ENCODE data around the gene NHERF2. TPM values are rescaled to one million over a fixed set of nuclear protein-coding genes. Genes with fewer than 3 reads are reported as not detected.

The NHERF2 gene
- total RNA-seq, 2 experiments from 2014 or later: 2.8 to 3.0 TPM

DNA sequence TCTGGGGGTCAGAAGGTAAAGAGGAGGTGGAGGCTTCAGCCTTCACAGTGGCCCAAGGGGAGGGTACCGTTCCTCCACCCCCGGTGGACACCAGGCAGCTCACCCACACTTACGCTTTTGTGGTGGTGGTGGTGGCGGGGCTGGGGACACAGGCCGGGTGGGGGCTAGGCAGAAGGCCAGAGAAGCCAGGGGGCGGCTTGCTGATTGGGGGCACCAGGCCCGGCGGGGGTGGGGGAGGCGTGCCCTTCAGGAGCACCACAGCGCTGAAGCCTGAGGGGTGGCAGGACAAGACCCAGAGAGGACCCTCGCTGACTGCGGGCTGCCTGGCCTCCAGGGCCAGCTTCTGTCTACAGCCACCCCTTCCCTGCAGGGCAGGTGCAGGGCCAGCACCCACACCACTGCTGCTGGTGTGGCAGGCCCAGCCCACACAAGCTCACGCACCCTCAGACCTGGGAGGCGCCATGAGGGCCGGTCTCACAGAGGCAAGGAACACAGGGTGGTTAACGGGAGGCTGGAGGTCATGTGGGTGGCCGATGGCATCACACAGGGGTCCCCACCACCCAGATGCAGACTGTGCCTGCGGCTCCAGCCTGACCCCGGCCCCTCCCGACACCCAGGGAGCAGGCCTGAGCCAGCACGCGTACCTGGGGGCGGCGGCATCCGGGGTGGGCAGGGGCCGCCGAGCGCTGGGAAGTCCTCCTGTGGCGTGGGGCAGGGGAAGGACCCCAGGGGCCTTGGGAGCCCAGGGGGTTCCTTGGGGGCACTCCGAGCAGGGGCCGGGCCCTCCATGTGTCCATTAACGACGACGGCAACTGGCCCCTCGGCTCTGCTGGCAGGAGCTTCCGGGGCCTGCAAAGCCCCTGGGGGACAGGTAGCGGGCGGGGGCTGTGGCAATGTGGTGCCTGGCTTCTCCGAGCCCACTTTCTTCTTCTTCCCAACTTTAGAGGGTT is 27.6 kb upstream of the NHERF2 start:
- Mint-ChIP-seq H3K9me3 (no peaks in the 10 kb centered on the region), H3K4me3 (no peak overlapping the region), H3K36me3 (ENCODE audit: low read depth) (peaks cover 27% of the 10 kb centered on the region), H3K27ac (no peak overlapping the region), H3K27me3 (no peaks in the 10 kb centered on the region), H3K4me1 (ENCODE audit: low read depth) (peaks cover 11% of the 10 kb centered on the region)
- intact Hi-C loops (cut with micrococcal nuclease): no loop called here
- POLR2A ChIA-PET: interaction anchor here (0.9 to 1.0 kb wide), 2 partner anchors 9 to 34 kb away, joined by 3 read pairs; no protein-coding TSS in a partner anchor
- CTCF ChIA-PET: interaction anchor here (1.0 kb wide), 1 partner anchor 23 kb away, joined by 3 read pairs; no protein-coding TSS in a partner anchor
- TF ChIP-seq, protein P1, sequence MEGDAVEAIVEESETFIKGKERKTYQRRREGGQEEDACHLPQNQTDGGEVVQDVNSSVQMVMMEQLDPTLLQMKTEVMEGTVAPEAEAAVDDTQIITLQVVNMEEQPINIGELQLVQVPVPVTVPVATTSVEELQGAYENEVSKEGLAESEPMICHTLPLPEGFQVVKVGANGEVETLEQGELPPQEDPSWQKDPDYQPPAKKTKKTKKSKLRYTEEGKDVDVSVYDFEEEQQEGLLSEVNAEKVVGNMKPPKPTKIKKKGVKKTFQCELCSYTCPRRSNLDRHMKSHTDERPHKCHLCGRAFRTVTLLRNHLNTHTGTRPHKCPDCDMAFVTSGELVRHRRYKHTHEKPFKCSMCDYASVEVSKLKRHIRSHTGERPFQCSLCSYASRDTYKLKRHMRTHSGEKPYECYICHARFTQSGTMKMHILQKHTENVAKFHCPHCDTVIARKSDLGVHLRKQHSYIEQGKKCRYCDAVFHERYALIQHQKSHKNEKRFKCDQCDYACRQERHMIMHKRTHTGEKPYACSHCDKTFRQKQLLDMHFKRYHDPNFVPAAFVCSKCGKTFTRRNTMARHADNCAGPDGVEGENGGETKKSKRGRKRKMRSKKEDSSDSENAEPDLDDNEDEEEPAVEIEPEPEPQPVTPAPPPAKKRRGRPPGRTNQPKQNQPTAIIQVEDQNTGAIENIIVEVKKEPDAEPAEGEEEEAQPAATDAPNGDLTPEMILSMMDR (IDR thresholded peaks at IDR 0.05): no peak
- DNase-seq (no peak), ATAC-seq (no peak)

GRCh38 chr16:1999866-2000514 is 26.7 kb upstream of the NHERF2 start:
- DNase-seq: no peak
- Mint-ChIP-seq H3K27me3 (no peaks in the 10 kb centered on the region), H3K27ac (no peak overlapping the region), H3K36me3 (ENCODE audit: low read depth) (peaks cover 29% of the 10 kb centered on the region), H3K9me3 (no peaks in the 10 kb centered on the region), H3K4me3 (no peak overlapping the region), H3K4me1 (ENCODE audit: low read depth) (peaks cover 14% of the 10 kb centered on the region)
- CTCF ChIA-PET: no interaction called here
- TF ChIP-seq, protein P1 (IDR thresholded peaks at IDR 0.05): no peak
- ATAC-seq: no peak
- intact Hi-C loops (cut with micrococcal nuclease): no loop called here
- POLR2A ChIA-PET: interaction anchor here (0.9 to 1.8 kb wide), 3 partner anchors 11 to 155 kb away, joined by 3 to 4 read pairs (median 3); partner anchors contain the start of gene TRAF7

DNA sequence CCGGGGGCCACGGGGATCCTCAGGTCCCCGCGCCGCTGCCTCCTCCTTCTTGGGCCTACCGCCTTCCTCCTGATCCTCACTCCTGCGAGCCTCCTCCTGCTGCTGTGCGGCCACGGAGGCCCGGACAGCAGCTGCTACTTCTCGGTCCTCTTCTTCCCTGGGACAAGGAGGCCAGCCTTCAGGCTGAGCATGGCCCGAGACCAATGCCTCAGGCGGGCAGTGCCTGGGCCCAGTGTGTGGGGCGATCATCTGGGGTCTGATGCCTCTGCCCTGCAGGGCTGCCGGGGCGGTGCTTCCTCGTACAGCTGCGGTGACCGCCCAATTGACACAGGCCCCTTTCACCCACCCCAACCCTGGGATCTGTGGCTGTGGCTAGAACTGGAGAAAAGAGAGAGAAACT is 25.7 kb upstream of the NHERF2 start:
- ChIA-PET CTCF (no interaction called here), POLR2A (interaction anchor here (0.9 to 1.8 kb wide), 4 partner anchors 10 to 154 kb away, joined by 3 to 4 read pairs (median 3); partner anchors contain the start of gene TRAF7)
- TF ChIP-seq, protein P1 (IDR thresholded peaks at IDR 0.05): no peak
- Mint-ChIP-seq H3K27me3 (no peaks in the 10 kb centered on the region), H3K4me3 (no peak overlapping the region), H3K27ac (no peak overlapping the region), H3K9me3 (no peaks in the 10 kb centered on the region), H3K4me1 (ENCODE audit: low read depth) (peaks cover 23% of the 10 kb centered on the region), H3K36me3 (ENCODE audit: low read depth) (peaks cover 27% of the 10 kb centered on the region)
- intact Hi-C loops (cut with micrococcal nuclease): no loop called here
- no peak for ATAC-seq
- no peak for DNase-seq

DNA sequence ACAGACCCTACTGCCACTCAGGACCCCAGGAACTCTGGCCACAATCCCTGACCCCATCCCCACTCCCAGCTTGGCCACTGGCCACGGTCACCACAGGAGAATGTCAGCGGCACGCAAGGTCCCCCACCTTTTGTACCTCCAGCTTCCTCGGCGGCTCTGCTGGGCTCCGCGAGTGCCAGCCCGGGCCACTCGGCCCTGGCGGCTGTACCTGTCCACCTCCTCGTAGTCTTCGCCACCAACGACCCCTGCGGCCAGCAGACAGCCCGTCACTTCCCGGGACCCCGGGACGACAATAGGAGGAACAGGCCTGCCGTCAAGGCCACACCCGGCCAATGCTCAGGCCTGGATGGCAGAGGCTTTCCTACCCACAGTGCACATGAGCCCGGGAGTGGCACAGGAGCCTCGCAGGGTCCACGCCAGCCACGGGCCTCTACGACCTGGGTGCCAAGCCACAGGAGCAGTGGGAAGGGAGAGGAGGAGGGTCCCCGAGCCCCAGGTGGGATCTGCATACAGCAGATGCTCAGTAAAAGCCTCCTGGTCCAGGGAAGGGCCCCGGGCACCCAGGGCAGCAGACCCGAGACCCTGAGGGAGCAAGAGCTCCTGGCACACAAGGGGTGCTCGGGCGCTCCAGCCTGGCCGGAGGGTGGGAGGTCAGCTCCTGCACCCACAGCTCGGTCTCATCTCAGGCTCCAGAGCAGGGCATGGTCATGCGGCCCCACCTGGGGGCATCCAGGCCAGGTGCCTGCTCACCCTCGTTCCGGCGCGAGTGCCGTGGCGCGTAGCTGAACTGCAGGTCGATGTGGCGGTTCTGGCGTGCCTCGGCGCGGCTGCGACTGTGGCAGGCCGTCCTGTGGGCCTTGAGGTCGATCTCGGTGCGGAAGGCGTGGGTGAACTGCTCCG is 25.0 kb upstream of the NHERF2 start:
- Mint-ChIP-seq H3K4me1 (ENCODE audit: low read depth) (peaks cover 23% of the 10 kb centered on the region), H3K27ac (no peak overlapping the region), H3K27me3 (no peaks in the 10 kb centered on the region), H3K4me3 (no peak overlapping the region), H3K36me3 (ENCODE audit: low read depth) (peaks cover 31% of the 10 kb centered on the region), H3K9me3 (no peaks in the 10 kb centered on the region)
- TF ChIP-seq, protein P1 (IDR thresholded peaks at IDR 0.05): no peak
- ATAC-seq: no peak
- POLR2A ChIA-PET: interaction anchor here (1.0 to 1.8 kb wide), 4 partner anchors 9 to 153 kb away, joined by 3 to 4 read pairs (median 4); partner anchors contain the start of gene TRAF7
- CTCF ChIA-PET: interaction anchor here (4.6 kb wide), 1 partner anchor 9 kb away, joined by 34 read pairs; no protein-coding TSS in a partner anchor
- no peak for DNase-seq
- intact Hi-C loops (cut with micrococcal nuclease): no loop called here

All from activated CD8-positive, alpha-beta T cell treated with anti-CD3 and anti-CD28 coated beads for 36 hours (primary cell).